GM18858 (cell line): Measurements from ENCODE around the gene COL9A3.

Source experiments
- ATAC-seq: cut with Tn5 transposase; IDR thresholded peaks from one replicate; pipeline ENCODE4 v1.9.1; 2021; ENCODE audit not compliant: unreplicated experiment

Gene COL9A3

GRCh38 chr20:62876902-62877816 is 60.3 kb downstream of the COL9A3 start:
- no peak for ATAC-seq

GRCh38 chr20:62878244-62879038 is 61.6 kb downstream of the COL9A3 start:
- no peak for ATAC-seq

- ATAC-seq = no peak
Observed at GRCh38 chr20:62879275-62880146, 62.7 kb downstream of the COL9A3 start.

DNA sequence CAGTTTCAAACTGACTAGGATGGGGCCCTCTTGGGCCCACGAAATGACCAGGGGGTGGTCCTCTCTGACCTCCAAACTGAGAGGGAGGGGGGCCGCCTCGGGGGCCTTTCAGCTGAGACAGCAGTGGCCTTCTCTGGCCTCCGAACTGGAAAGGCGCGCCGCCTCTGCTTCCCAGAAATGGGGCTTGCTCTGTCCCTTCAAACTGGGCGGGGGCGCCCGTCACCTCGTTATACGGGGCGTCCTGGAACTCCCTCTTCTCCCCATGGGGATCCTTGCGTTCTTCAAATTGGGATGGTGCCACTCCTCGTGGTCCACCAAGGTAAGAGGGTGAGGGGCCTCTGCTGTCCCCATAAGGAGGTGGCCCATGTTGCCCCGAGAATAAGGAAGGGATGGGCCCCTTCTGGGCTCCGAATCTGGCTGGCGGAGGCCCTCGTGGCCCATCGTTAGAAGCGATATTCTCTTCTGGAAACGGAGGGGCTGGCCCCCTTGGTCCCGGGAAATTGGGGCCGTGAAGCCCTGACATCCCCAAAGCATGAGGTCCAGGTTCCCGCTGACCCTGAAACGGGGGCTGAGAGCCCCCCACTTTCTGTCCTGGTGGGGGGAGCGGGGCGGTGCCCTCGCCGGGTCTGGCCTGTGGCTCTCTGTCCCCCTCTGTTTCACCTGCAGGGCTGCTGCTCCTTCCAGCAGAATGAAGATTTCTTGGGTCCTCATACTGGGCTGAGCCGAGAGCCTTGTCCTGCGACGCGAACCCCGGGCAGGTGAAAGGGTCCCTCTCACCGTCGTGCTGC is 63.5 kb downstream of the COL9A3 start:
- ATAC-seq = no peak

GRCh38 chr20:62880935-62881661 is 64.2 kb downstream of the COL9A3 start:
- ATAC-seq = no peak

DNA sequence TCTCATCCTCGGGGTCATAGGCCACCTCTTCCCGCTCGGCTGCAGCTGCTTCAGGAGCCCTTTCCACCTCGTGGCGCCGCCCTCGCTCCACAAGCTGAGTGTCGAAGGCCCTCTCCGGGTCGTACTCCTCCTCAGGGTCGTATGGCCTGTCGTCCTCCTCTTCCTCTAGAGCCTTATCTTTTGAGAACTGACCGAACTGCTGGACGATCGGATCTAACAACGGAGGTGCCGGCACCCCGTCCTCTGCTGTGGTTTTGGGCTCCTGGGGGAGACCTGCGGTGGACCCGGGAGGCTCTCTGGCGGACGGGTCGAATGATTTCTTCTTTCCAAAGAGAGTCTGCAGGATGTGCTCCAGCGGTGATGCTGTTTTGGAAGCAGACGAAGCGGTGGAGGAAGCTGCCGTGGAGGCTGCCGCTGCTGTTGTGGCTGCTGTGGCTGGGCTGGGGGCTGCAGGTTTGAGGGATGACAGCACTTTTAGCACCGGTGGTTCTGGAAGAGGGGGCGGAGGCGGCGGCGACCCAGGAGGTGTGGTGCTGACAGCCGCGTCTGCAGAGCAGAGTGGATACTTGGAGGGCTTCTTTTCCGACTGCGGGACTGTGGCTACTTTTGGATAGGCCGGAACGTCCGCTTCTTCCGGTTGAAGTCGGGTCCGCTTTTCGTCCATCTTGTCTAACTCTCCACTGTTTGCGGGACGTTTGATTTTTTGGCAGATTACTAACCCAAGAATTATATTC is 65.0 kb downstream of the COL9A3 start:
- no peak for ATAC-seq

- no peak for ATAC-seq
Observed at GRCh38 chr20:62882426-62882825, 65.6 kb downstream of the COL9A3 start.

DNA sequence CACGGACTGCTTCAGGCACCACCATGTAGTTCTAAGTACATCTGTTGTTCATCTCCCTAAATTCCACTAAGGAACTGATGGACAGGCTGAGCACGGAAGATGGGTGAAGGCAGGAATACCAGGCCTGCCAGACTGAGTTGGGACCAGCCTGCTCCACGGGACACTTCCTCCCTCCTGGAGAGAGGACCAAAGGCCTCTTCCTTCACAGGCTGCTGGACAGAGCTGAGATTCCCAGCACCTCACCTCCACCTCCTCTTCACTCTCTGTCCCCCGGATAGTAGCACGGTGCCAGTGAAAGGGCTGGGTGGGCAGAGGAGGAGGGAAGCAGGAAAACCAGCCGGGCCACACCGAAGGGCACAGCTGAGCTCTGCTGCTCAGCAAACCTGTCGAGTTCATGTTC is 67.7 kb downstream of the COL9A3 start:
- no peak for ATAC-seq

DNA sequence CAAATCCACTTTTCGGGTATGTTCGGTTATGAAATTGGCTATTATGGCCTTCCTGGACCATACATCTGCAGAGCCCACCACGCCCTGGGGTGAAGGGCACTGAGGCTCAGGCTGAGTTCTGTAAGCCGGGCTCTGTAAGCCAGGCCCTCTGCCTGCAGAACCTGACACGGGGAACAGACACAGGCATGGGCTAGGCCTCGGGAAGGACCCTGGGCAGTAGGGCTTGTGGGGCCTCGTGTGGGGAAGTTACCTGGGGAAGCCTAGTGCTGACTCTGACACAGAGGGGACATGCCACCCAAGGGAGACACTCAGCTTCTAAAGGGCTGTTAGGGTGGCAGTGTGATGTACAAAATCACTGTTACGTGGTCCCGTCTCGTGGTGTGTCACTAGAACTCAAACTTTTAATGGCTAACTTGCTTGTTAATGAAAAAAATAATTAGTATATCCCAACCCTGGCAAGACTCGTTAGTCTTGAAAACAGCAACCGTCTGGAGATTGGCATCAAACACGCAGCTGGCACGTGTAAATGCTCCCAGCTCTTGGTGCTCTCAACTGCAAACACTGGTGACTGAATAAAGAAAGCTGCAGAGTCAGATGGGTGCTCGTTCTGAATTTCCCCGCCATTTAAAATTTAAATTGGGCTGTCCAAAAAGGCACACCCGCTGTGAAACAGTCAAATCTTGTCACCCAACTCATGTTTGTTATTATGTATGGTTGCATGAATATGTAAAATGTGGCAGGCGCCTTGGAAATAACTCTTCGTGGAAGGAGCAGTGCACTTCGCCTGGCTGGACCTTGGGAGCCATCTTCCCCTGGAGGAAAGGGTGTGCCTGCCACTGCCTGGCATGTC is 68.4 kb downstream of the COL9A3 start:
- ATAC-seq = no peak

DNA sequence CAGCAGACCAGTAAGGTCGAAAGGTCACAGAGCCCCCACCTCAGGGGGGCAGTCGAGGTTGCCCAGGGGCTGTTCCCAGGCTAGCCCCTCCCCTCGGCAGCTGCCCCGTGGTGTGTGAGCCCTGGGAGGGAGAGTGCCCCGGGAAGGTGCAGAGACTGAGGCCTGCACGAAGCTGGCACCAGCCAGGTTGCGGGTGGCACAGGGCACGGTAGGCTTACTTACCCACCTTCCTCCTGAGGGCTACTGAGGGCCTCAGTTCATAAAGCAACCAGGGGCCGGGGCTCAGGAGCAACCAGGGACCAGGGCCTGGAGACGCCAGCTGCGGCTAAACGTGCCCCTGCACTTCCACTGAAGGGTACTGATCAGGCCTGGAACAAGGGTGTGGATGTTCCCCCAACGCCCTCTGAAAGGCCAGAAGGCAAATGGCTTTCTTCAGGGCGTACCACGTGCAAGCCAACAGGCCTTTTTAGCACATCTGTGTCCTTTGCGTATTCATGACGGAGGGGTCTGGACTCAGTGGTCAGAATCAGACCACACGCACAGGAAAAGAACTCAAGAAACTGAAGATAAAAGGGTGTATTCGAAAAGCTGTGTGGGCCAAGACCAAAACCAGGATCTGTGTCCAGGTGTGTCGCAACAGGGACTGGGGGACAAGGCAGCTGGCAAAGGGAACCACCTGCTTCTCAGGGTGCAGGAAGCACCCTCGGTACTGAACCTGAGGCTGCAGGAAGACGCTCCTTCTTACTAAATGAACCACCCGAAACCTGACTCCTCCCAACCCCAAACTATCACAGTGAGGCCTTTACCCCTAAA is 69.3 kb downstream of the COL9A3 start:
- ATAC-seq = no peak

DNA sequence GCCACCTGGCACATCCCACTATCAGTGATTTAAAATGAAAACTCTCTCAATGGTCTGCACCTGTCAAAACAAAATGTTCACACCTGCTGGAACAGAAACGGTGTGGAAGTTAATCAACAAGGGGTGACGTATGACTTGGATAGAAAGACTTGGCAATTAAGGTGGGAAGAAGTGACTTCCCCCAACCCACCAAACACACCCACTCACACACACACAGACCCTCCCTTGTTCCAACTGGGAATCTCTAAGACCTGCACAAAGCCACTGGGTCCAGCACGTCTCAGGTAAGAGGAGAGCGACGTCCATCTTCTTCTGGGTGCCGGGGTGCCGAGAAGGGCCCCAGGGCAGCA is 69.8 kb downstream of the COL9A3 start:
- no peak for ATAC-seq

GRCh38 chr20:62887152-62887859 is 70.5 kb downstream of the COL9A3 start:
- no peak for ATAC-seq

- no peak for ATAC-seq
Observed at GRCh38 chr20:62887860-62888239, 71.0 kb downstream of the COL9A3 start.

GRCh38 chr20:62888406-62888805 is 71.6 kb downstream of the COL9A3 start:
- no peak for ATAC-seq

DNA sequence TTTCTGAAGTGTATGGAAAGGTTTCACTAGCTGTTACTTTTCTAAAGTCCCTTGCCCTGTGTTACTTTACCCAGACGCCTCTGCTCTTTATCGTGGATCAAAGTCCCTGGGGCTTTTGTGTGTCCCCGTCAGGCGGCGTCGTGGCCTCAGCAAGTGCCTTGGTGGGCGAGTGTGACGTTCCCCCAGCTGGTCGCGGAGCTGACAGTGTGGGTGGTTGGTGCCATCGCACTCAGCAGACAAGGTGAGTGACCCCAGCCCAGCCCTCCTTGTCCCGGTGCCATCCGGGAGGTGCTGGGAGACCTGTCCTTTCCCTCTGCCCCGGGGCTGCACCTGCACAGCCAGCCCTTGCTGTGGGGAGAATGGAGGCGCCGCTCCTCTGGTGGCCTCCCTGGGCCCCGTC is 72.1 kb downstream of the COL9A3 start:
- ATAC-seq = no peak

- no peak for ATAC-seq
Observed at GRCh38 chr20:62889411-62889810, 72.6 kb downstream of the COL9A3 start.

DNA sequence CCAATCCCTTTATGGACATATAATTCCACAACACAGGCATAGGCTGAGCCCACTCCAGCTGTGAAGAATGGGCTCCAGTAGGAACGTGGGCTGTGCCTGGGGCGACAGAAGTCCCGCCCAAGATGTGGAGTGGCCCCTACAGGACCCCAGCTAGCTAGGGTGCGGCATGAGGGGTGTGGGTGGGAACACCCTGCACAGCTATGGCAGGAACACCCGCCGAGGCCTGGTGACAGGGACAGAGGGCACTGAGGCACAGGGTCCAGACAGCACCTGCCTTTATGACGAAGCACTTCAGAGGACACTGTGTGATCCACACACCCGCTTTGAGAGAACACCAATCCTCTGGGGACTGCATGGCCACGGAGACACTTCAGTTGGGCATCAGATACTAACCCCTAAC is 73.0 kb downstream of the COL9A3 start:
- no peak for ATAC-seq
